Keratinocyte (primary cell): ENCODE measurements around the gene RSKR. TPM values are rescaled to one million over a fixed set of nuclear protein-coding genes. Genes with fewer than 3 reads are reported as not detected.
A peak's percentile ranks its signal among the peaks of the same experiment; 100 is the strongest.

Experiments
- DNase-seq: peaks from one replicate; pipeline ENCODE4 v3.0.0-alpha.2; 2011; ENCODE audit warnings: low read depth, missing footprints, low spot score
- FAIRE-seq: peaks from 2 replicates; lab custom pipeline; 2011; peaks lifted over from hg19 to GRCh38; lab: Jason Lieb, UNC
- H2AFZ ChIP-seq: 2 replicates; pipeline ENCODE4 v1.6.0; 2012; ENCODE audit warnings: low read length, control low read depth, inconsistent platforms; ENCODE audit not compliant: control insufficient read depth
- H3K27ac ChIP-seq: 2 replicates; pipeline ENCODE4 v1.5.1; 2011; ENCODE audit warnings: low read length; ENCODE audit not compliant: control insufficient read depth, insufficient read depth
- H3K27me3 ChIP-seq: 3 replicates; pipeline ENCODE4 v1.6.0; 2011; ENCODE audit warnings: low read length; ENCODE audit not compliant: control insufficient read depth, insufficient read depth; ENCODE audit errors: extremely low read depth
- H3K36me3 ChIP-seq, 2 experiments: 2 replicates in 1 of 2; 3 replicates in 1 of 2; pipeline ENCODE4 v1.5.1; 2011; ENCODE audit warnings: low read length in 2 of 2, mild to moderate bottlenecking in 1 of 2; ENCODE audit not compliant: control insufficient read depth in 2 of 2, insufficient read depth in 2 of 2; ENCODE audit errors: extremely low read depth in 1 of 2
- H3K4me1 ChIP-seq: 3 replicates; pipeline ENCODE4 v1.5.1; 2011; ENCODE audit warnings: low read length; ENCODE audit not compliant: control insufficient read depth, insufficient read depth; ENCODE audit errors: extremely low read depth
- H3K4me2 ChIP-seq: 3 replicates; pipeline ENCODE4 v1.6.0; 2011; ENCODE audit warnings: low read depth, low read length; ENCODE audit not compliant: control insufficient read depth, insufficient read depth; ENCODE audit errors: extremely low read depth
- H3K4me3 ChIP-seq, 3 experiments: fragments of 200-600 bp in 1 of 3; sonication (generic) in 1 of 3; 2 replicates in 2 of 3; 3 replicates in 1 of 3; pipeline ENCODE4 v1.5.1; 2011 to 2016; ENCODE audit warnings: low read length in 3 of 3, mild to moderate bottlenecking in 3 of 3, control low read depth in 2 of 3, inconsistent platforms in 1 of 3, low read depth in 1 of 3, mixed read lengths in 1 of 3, mixed run types in 1 of 3, moderate library complexity in 1 of 3; ENCODE audit not compliant: control insufficient read depth in 2 of 3, insufficient read depth in 2 of 3; ENCODE audit errors: extremely low read depth in 1 of 3
- H3K79me2 ChIP-seq: 2 replicates; pipeline ENCODE4 v1.6.0; 2012; ENCODE audit warnings: low read length; ENCODE audit not compliant: control insufficient read depth, insufficient read depth
- H3K9ac ChIP-seq: 3 replicates; pipeline ENCODE4 v1.6.0; 2011; ENCODE audit warnings: low read length; ENCODE audit not compliant: control insufficient read depth, insufficient read depth; ENCODE audit errors: extremely low read depth
- H3K9me1 ChIP-seq: 3 replicates; pipeline ENCODE4 v1.6.0; 2011; ENCODE audit warnings: low read length; ENCODE audit not compliant: control insufficient read depth, insufficient read depth; ENCODE audit errors: extremely low read depth
- H3K9me3 ChIP-seq: 2 replicates; pipeline ENCODE4 v1.5.1; 2012; ENCODE audit warnings: low read depth, low read length; ENCODE audit not compliant: control insufficient read depth
- H4K20me1 ChIP-seq: 3 replicates; pipeline ENCODE4 v1.6.0; 2011; ENCODE audit warnings: low read length; ENCODE audit not compliant: control insufficient read depth, insufficient read depth; ENCODE audit errors: extremely low read depth
- EZH2 ChIP-seq: IDR thresholded peaks from one replicate; pipeline ENCODE4 v1.6.1; 2012; ENCODE audit warnings: inconsistent platforms, mild to moderate bottlenecking, low read length, moderate library complexity
- dilution Hi-C: fragments of 300-500 bp; cut with MboI; formaldehyde crosslinking; loops from one replicate; pipeline ENCODE4 v1.7.0; 2020; ENCODE audit warnings: low sequenced_read_pairs; ENCODE audit not compliant: extremely low pct_ligation_motif_present
- polyA plus RNA-seq, 5 experiments: library from polyadenylated mRNA; depleted of rRNA in 3 of 5; stranded (reverse) in 3 of 5; stranded (forward) in 1 of 5; unstranded in 1 of 5; fragments of >200 nt; gene quantifications; 1 replicate in 1 of 5; 2 replicates in 3 of 5; 3 replicates in 1 of 5; pipeline versions ENCODE4 v1.2.1 to v1.2.3, GENCODE V29; 2011 to 2012; ENCODE audit warnings: missing spikeins in 2 of 5, low read depth in 1 of 5, low replicate concordance in 1 of 5
- TF ChIP-seq, protein P1 (sequence below), 3 experiments: IDR thresholded peaks in 1 of 3; conservative IDR thresholded peaks in 1 of 3; optimal IDR thresholded peaks in 1 of 3; 2 replicates in 2 of 3; 3 replicates in 1 of 3; pipeline versions ENCODE3 to v1.5.1; 2011; ENCODE audit warnings: low read length in 3 of 3, mild to moderate bottlenecking in 3 of 3, moderate library complexity in 2 of 3, control low read depth in 1 of 3, inconsistent platforms in 1 of 3; ENCODE audit not compliant: insufficient read depth in 2 of 3; ENCODE audit errors: extremely low read depth in 1 of 3

RSKR gene
- polyA plus RNA-seq, 1 donor (not counting 4 experiments of a cell fraction or from before 2014, with no cell fraction given): 6.6 TPM

GRCh38 chr17:28575126-28575795 lies 38.7 kb downstream of the RSKR start:
- Histone ChIP-seq H3K4me1 (peaks cover 20% of the 10 kb centered on the region), H3K9ac (no peak overlapping the region), H3K79me2 (peaks cover 8% of the 10 kb centered on the region), H3K4me2 (no peak overlapping the region), H3K36me3 (peaks cover 12 to 25% of the 10 kb centered on the region in 2 experiments), H3K27me3 (no peaks in the 10 kb centered on the region), H3K27ac (no peak overlapping the region), H3K9me1 (no peaks in the 10 kb centered on the region), H3K4me3 (no peak overlapping the region), H4K20me1 (no peaks in the 10 kb centered on the region), H2AFZ (no peak overlapping the region), H3K9me3 (no peaks in the 10 kb centered on the region)
- DNase-seq: no peak
- no peak for FAIRE-seq
- TF ChIP-seq, protein P1, sequence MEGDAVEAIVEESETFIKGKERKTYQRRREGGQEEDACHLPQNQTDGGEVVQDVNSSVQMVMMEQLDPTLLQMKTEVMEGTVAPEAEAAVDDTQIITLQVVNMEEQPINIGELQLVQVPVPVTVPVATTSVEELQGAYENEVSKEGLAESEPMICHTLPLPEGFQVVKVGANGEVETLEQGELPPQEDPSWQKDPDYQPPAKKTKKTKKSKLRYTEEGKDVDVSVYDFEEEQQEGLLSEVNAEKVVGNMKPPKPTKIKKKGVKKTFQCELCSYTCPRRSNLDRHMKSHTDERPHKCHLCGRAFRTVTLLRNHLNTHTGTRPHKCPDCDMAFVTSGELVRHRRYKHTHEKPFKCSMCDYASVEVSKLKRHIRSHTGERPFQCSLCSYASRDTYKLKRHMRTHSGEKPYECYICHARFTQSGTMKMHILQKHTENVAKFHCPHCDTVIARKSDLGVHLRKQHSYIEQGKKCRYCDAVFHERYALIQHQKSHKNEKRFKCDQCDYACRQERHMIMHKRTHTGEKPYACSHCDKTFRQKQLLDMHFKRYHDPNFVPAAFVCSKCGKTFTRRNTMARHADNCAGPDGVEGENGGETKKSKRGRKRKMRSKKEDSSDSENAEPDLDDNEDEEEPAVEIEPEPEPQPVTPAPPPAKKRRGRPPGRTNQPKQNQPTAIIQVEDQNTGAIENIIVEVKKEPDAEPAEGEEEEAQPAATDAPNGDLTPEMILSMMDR (optimal IDR thresholded peaks at IDR 0.05 in 1 of 3, IDR thresholded peaks at IDR 0.05 in 1 of 3, conservative IDR thresholded peaks at IDR 0.05 in 1 of 3; ENCODE audit: extremely low read depth in 1 of 3, insufficient read depth in 2 of 3, low read length in 3 of 3): peak in 2 of 3 experiments; percentile 16 to 17
- TF ChIP-seq EZH2: no peak
- dilution Hi-C loops: no loop called here

DNA sequence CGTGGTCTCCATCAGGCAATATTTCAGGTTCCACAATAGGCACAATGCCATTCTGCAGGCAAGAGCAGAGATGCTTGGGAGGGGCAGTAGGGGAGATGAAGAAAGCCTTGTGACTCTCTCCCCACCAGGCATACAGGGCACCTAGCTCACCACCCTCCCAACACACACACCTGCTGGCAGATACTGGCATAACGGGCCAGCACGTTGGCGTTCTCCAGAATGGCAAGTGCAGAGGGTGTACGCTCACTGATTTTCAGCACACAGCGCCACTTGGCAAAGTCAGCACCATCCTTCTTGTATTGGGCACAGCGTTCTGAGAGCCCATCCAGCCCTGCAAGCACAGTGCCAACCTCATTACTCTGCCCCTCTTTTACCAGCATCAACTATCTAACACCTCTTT lies 39.5 kb downstream of the RSKR start:
- no peak overlapping the region for H3K9ac ChIP-seq
- peaks cover 21% of the 10 kb centered on the region for H3K4me1 ChIP-seq
- no peaks in the 10 kb centered on the region for H3K9me3 ChIP-seq
- H3K27me3 ChIP-seq: no peaks in the 10 kb centered on the region
- no peaks in the 10 kb centered on the region for H3K9me1 ChIP-seq
- no peak overlapping the region for H3K27ac ChIP-seq
- H3K4me3 ChIP-seq: no peak overlapping the region
- no peak overlapping the region for H2AFZ ChIP-seq
- H3K4me2 ChIP-seq: no peak overlapping the region
- dilution Hi-C loops: no loop called here
- TF ChIP-seq EZH2: no peak
- TF ChIP-seq, protein P1 (optimal IDR thresholded peaks at IDR 0.05 in 1 of 3, IDR thresholded peaks at IDR 0.05 in 1 of 3, conservative IDR thresholded peaks at IDR 0.05 in 1 of 3; ENCODE audit: extremely low read depth in 1 of 3, insufficient read depth in 2 of 3, low read length in 3 of 3): peak in 2 of 3 experiments; percentile 22 to 39
- H3K79me2 ChIP-seq: peaks cover 13% of the 10 kb centered on the region
- H3K36me3 ChIP-seq: peaks cover 12 to 20% of the 10 kb centered on the region in 2 experiments
- H4K20me1 ChIP-seq: no peaks in the 10 kb centered on the region
- no peak for DNase-seq
- no peak for FAIRE-seq
